ENCODE measurements around the gene GGNBP2.
A peak's percentile ranks its signal among the peaks of the same experiment; 100 is the strongest.

The GGNBP2 gene

DNA sequence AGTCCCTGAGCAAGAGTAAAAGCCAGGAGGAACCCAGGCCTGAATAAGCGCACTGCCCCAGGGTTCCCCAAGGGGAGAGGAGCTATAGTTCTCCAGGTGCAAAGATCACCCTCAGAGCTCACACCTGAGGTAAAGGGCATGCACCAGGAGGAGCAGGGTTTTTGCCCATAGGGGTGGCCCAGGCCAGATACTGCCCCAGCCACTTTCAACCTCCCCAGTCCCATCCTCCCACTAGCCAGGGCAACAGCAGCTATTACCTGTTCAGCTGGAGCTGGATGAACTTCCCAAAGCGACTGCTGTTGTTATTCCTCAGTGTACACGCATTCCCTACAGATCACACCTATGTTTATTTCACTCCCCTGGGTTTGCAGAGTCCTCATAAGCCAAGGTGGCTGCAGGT lies 29.9 kb upstream of the GGNBP2 start:
- FAIRE-seq, result no peak
- DNase-seq (ENCODE audit: insufficient read length, low spot score), result no peak

DNA sequence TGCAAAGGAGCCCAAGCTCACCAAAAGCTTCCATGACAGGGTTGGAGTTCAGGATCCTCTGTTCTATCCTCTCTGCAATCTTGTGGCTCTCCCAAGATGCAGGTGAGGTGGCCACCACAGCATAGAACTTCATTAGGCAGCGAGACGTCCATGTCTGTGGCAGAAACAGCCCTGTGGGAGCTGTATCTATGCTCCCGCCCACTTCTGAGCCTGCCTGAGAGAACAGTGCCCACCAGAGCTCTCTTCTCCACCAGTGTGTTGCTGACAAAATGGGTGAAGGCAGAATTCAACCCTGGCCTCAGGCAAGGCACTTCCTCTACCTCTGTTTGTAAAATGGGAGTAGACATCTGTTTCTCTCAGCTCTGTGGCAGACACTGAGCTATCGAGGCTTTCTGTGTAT lies 28.9 kb upstream of the GGNBP2 start:
- no peak for DNase-seq (ENCODE audit: insufficient read length, low spot score)
- no peak for FAIRE-seq

DNA sequence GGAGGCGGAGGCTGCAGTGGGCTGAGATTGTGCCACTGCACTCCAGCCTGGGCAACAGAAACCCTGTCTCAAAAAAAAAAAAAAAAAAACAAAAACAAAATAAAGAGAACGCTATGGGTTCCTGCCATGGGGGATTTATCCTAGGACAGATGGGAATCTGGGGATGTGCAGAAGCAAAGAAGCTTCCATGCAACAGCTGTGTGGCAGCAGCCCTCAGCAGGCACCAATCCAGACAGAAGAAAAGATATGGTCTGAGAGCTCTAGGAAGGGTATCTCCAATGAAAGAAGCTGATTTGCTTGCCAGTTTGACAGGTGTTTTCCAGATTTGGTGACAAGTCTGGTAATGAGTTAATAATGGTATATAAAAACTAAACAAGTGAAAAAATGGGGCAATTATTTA lies 21.6 kb upstream of the GGNBP2 start:
- DNase-seq (ENCODE audit: insufficient read length, low spot score) (no peak), FAIRE-seq (no peak)

DNA sequence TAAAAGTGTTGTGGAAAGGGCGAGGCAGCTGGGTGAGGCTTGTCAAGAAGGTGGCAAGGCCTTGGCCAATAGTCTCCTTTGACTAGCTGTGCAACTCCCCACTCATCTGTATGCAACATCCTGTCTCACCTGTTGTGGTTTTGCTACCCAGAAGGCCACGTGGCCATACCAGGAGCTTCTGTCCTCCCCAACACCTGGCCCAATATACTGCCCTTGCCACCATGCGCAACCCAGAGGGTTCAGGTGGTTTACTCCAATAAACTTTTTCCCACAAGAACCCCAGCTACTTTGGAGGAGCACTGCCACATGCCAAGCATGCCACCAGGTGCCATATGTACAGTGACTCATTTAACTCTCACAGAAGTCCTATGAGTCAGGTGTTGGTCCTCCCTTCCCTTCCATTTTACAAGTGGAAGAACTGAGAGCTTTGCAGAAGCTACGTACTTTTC lies 20.3 kb upstream of the GGNBP2 start:
- no peak for DNase-seq (ENCODE audit: insufficient read length, low spot score)

DNA sequence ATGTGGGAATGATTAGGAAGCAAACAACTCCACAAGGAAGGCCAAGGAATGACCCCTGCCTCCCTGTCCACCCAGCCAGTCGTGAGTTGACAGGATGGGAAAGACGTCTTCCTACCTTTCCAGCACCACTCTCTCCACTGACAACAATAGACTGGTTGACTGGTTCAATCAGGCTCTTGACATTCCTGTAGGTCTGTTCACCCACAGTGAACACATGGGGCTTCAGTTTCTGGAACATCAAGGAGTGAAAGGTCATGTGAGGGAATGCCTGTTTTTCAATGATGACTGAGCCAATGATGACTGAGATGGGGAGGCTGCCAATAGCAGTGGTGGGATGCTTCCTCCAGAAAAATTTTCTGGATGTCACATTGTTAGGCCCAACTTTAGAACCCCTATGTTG lies 19.6 kb upstream of the GGNBP2 start:
- DNase-seq (ENCODE audit: insufficient read length, low spot score) (no peak), FAIRE-seq (no peak)

More for the DNA sequence above, 20.3 kb upstream of the GGNBP2 start:
- FAIRE-seq, result no peak

DNA sequence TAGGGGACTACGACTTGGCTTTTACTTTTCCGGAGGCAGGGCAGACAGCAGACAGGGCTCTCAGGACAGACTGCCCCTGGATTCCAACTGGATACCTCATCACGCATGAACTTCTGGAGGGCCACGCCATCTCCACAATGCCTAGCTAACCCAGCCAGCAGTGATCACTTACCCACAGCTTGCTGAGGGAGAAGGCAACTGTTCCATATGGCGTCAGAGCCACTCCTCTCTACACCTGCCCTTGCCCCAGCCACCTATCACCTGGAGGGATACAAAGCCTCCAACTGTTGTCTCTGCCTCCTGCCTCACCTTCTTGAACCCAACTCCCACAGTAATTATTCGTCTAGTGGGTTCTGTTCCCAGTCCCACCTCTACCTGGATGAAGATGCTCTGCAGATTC lies 18.8 kb upstream of the GGNBP2 start:
- DNase-seq (ENCODE audit: insufficient read length, low spot score), result no peak
- no peak for FAIRE-seq

DNA sequence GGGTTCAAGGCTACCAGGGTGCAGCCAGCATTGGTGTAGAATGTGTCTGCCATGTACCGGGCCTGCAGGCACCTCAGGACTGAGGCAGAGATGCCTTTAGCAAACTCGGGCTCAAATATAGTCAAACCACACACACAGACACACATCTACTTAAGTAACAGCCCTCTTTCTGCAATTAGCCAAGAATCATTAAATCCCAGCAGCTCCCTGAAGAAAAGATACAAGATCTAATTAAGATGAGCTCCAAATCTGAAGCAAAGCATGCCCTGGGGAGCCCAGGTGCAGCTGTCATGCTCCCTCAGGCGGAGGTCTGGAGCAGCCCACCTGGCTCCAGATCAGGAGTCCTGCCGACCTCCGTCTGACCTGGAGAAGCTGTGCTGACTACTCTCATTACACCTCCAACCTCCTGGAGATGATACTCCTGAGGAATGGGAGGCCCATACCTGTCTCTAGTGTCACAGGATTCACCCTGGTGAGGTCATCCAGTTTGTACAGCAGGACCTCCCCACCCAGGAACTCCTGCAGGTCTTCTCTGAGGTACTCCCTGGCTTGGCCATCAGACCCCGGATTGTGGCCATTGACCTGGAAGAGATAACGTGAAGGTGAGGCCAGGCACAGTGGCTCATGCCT lies 17.0 kb upstream of the GGNBP2 start:
- DNase-seq (ENCODE audit: insufficient read length, low spot score) (no peak), FAIRE-seq (no peak)

DNA sequence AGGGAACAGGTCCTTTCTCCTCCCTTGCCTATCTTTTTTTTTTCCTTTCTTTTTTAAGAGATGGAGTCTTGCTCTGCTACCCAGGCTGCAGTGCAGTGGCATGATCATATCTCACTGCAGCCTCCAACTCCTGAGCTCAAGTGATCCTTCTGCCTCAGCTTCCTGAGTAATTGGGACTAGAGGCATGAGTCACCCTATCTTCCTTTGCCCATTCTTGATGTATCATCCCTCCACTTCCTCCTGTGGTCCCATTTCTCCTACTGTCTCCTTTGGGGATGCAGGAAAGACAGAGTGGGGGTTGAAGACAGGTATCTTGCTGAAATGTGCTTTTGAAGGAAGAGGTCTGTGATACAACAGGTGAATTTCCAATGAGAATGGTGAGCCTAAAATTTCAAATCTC lies 15.6 kb upstream of the GGNBP2 start:
- FAIRE-seq (no peak), DNase-seq (ENCODE audit: insufficient read length, low spot score) (no peak)

DNA sequence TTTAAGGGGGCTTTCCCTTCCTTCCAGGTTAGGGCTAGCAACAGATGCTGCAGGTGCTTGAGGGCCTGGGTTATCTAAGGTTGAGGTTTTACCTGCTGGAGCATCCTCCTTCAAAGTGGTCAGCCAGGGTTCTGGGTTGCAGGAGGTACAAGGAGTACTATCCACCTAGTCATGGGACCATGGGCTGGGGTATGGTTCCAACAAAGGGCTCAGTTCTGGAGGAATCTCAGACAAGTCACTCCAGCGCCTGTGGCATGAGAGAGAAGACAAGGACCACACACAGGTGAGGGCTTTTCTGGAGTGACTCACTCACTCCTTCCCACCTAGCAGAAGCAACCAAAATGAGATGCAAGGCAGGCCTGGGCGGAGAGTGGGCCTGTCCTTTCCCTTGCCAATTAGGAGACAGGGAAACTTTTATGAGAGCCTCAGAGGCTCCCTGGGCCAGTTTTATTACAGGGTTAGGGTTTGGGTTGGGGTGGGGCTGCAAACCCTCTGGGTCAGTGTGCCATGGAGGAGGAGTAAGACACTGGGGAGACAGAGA lies 12.2 kb upstream of the GGNBP2 start:
- DNase-seq (ENCODE audit: insufficient read length, low spot score) (no peak), FAIRE-seq (no peak)

DNA sequence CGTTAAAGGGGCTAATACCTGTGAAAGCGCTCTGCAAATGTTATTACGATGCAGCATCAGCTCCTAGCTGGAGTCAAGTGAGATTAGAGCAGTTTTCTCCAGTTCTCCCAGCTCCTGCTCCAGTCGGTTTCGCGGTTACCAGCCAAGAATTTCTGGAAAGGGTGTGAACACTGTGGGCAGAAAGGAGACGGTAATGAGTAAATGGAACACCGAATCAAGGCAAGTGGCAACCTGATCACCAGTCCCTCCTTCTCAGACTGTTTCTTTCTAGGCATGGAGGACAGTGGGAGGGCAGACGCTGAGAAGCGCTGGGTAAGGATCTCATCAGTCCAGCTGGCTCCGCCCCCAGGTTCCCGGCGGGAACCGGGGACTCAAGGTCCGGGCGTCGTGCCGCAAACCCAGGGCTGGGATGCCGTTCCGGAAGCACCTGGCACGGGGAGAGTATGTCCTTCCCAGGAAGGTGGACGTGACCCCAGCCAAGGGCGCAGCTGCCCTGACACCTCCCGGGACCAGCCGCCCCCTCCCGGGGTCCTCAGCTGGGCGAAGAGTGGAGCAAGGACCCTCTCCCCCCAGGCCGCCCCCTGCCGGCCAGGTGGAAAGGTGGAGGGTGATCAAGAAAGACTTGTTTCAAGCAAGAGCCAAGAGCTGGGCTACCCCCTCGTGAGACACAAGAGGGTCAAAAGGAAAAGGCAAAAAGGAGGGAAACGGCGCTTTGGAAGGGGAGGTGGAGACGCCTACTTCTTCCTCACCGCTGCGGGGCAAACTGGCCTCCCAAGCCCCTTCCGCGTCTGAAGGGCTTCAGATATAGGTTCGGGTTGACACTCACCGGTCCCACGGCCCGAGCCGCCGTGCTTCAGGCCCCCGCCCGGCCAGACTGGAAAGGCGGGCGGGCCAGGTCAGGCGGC lies 10.5 kb upstream of the GGNBP2 start:
- DNase-seq (ENCODE audit: insufficient read length, low spot score) (peak; percentile 26), FAIRE-seq (no peak)

DNA sequence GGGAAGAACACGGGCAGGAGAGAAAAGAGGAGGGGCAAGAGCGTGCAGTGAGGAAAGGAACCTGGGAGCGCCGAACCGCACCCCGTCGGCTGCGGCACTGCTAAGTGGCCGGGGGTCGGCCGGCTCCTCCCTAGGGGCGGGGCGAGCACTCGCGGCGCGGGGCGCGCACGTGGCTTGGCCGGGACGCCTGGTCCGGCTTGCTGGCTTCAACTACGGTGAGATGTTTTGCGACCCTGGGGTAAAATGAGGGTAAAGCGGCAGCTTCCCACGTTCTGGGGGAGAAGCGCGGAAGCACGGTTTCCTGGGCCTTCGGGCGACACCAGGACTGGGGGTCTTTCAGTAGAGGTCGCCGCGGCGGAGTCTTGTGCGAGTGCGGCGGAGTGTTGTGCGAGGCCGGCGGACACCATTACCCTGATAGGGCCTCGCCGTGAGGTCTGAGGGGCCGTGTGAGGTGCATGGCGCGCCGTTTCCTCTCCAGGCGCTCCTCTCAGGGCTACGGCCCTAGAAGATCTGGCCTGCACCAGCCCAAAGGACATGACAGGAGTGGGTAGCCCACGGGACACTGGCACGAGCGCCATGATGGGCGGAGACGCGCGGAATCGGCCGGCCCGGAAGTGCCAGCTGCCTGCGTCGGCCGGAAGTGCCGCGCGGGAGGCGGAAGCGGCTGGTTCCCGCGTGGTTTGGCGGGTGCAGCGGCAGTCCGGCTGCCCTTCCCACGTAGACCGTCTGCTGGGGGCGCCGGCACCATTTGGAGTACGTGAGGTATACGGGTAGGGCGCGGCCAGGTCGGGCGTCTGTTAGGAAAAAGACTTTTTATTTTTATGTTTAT lies 9.7 kb upstream of the GGNBP2 start, which contains the start of the genes MYO19 and PIGW:
Gene MYO19, minus strand, starts transcription at position 29 of the 829 bp plus-strand sequence. CDS start 2,330 bp downstream, outside the sequence.
Gene PIGW, plus strand, starts transcription at position 148 of the 829 bp plus-strand sequence. CDS start 2,115 bp downstream, outside the sequence.
- peak; percentile 71 for DNase-seq (ENCODE audit: insufficient read length, low spot score)
- no peak for FAIRE-seq

DNA sequence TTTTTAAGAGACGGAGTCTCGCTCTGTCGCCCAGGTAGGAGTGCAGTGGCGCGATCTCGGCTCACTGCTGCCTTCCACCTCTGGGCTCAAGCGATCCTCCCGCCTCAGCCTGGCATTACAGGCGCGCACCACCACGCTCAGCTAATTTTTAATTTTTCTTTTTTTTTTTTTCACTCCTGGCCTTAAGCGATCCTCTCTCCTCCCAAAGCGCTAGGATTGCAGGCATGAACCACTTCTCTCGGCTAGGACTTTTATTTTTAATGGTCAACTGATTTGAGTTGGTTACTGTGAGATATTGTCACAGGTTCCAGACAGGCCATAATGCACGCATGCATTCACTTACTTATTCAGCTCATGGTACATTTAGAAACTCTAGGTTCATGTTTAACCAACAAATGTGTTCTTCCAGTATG lies 9.0 kb upstream of the GGNBP2 start:
- no peak for DNase-seq (ENCODE audit: insufficient read length, low spot score)
- FAIRE-seq, result no peak

DNA sequence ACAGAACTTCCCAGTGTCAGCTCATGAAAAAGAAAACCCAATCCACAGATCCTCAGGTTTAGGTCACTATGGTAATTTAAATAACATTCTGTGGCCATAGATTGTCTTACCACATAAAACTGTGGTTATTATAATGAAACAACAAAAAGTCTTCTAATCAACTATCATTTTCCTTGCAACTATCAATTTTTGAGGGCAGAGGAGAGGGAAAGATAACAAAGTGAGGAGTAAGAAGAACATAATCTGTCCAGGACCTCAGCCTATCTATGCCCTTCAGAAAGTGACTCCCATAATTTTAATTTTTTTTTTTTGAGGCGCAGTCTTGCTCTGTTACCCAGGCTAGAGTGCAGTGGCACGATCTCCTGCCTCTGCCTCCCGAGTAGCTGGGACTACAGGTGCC lies 4.0 kb upstream of the GGNBP2 start:
- DNase-seq (ENCODE audit: insufficient read length, low spot score), result no peak
- FAIRE-seq, result no peak

DNA sequence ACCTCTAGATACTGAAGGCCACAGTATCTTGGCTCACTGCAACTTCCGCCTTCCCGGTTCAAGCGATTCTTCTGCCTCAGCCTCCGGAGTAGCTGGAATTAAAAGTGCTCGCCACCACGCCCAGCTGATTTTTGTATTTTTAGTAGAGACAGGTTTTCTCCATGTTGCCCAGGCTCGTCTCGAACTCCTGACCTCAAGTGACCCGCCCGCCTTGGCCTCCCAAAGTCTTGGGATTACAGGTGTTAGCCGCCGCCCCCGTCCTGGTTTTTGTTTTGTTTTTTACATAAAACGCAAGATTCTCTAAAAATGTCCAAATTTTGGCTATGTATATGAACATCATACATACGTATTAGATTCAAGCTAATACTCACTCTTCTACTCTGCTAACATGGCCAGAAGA lies 2.0 kb upstream of the GGNBP2 start:
- no peak for FAIRE-seq

DNA sequence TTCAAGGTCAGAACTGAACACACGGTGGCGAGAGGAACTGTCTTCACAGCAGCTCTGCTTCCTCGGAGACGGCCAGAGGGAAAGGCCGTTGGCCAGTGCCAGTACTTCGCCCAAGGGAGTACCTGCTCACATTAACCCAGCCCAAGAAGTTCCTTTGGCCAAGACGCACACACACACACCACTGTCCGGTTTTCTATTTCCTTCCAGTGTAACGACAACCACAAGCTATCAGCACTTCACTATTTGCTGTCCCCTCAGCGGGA lies 744 bp upstream of the GGNBP2 start:
- peak; percentile 16 for DNase-seq (ENCODE audit: insufficient read length, low spot score)
- FAIRE-seq, result no peak

More for the DNA sequence above, 2.0 kb upstream of the GGNBP2 start:
- no peak for DNase-seq (ENCODE audit: insufficient read length, low spot score)

DNA sequence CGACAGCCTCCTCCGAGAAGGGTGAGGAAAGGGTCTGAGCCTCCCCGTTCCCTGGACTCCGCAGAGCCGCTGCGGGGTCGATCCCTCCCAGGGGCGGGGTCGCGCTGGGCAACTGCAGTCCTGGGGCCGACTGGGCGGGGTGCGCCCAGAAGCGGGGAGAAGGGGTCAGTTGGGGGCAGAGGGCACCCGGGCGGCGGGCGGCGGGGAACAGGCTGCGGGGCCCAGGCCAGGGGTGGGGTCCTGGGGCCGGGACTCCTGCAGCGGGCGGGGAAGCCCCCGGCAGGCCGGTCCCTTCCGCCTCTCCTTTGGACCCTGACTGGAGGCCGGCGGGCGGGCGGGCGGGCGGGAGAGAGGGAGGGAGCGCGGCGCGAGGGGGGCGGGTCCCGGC lies 352 bp downstream of the GGNBP2 start:
- FAIRE-seq (no peak), DNase-seq (ENCODE audit: insufficient read length, low spot score) (no peak)

DNA sequence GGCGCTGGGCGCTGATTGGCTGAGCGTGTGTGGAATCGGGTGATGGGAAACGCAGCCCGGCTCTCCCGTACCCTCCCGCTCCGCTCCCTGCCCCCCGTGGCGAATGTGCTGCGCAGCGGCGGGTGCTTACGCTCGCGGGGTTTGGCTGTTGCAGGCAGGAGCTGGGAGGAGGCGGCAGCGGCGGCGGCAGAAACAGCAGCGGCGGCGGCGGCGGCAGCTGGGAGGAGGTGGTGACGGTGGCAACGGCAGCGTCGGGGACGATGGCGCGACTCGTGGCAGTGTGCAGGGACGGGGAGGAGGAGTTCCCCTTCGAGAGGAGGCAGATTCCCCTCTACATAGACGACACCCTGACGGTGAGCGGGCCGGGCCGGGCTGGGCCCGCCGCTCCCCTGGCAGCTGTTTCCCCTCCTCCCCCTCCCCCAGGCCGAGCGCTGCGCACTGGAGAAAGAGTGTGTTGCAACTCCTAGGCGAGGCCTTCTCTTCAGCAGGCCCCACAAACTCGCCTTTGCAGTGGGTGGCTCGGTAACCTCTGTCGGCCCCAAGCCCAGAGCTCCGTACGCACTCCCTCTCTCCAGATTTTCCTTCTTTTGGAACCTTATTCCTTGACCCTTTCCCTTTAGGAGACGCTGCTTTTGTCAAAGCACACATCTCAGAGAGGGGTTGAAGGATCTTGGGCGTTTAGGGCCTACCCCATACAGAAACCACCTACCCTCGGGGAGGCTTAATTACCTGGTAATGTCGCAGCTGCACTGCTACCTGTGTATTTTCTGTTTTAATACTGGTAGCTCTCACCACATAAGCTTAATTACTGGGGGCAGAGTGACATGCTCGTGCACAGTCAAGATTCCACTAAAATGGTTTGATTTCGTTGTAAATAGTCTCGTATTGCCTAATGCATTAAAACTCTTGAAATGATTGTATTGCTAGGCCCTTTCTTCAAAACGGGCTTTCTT lies 1.0 kb downstream of the GGNBP2 start:
- FAIRE-seq (no peak), DNase-seq (ENCODE audit: insufficient read length, low spot score) (peak; percentile 75)

DNA sequence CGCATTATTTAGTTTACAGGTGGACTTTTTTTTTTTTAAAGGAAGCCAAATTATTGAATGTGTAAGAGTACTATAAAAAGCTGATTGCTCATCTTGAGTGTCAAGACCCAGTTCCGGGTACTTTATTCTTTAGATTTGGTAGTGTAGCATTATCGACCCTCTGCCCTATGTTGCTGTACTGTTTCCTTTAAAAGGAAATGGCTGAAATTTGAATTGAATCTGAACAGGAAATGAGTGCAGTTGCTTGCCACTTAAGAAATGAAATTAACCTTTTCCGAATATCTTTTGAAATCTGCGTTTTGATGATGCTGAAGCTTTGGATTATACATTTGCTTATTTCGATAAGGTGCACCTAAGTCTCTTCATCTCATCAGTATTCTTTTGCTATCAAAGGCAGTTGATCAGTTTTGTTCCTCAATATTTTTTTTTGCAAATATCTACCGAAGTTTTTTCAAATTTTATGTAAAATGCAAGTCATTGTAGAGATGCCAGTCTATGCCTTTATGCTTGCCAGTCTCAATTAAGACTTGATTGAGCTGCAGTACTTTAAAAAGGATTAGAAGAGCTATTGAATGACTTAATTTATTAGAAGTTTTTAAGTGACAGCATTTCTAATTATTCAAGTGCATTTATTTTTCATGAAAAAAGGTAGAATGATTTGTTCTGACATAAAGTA lies 1.8 kb downstream of the GGNBP2 start:
- FAIRE-seq (no peak), DNase-seq (ENCODE audit: insufficient read length, low spot score) (no peak)

DNA sequence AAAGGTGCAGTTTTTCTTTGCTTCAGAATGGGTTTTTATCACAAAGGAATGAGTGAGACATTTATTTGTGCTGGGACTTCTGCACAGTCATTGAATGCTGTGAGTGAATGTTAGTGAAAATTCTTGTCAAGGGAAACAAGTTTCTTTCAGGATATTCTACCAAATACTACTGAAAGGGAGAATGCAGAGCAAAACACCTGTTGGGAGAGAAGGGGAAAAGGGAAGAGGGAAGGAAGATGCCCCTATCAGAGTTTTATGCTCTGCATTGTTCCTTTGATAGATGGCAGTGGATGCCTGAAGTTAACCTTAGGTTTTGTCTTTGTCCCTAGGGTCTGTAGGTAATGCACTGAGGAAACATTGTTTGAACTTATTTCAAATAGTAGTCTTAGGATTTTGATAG lies 3.1 kb downstream of the GGNBP2 start:
- DNase-seq (ENCODE audit: insufficient read length, low spot score) (no peak), FAIRE-seq (no peak)

Measured in GM19239 (cell line).